ENCODE measurements around the gene MOXD1.

MOXD1 gene

GRCh38 chr6:132259070-132259469 lies 142.2 kb downstream of the MOXD1 start:
- no peaks in the 10 kb centered on the region for H3K4me1 ChIP-seq (ENCODE audit: control insufficient read depth, insufficient read depth, low read length, poor library complexity, severe bottlenecking)
- H3K9me3 ChIP-seq (ENCODE audit: control insufficient read depth, low read length) = peaks cover 1% of the 10 kb centered on the region
- no peak overlapping the region for H3K27ac ChIP-seq (ENCODE audit: low read depth, low read length, severe bottlenecking)
- 40 to 89% methylated on average over 1 of the region's 2 CpGs for WGBS, 2 experiments (ENCODE audit: insufficient coverage in 2 of 2)
- no peaks in the 10 kb centered on the region for H3K36me3 ChIP-seq (ENCODE audit: control insufficient read depth, insufficient read depth, low read length)
- H3K4me3 ChIP-seq (ENCODE audit: extremely low read depth, insufficient read depth, low read length, poor library complexity, severe bottlenecking) = no peak overlapping the region

- Histone ChIP-seq H3K9me3 (ENCODE audit: control insufficient read depth, low read length) (peaks cover 5% of the 10 kb centered on the region), H3K27ac (ENCODE audit: low read depth, low read length, severe bottlenecking) (no peak overlapping the region), H3K36me3 (ENCODE audit: control insufficient read depth, insufficient read depth, low read length) (no peaks in the 10 kb centered on the region), H3K4me1 (ENCODE audit: control insufficient read depth, insufficient read depth, low read length, poor library complexity, severe bottlenecking) (no peaks in the 10 kb centered on the region), H3K4me3 (ENCODE audit: extremely low read depth, insufficient read depth, low read length, poor library complexity, severe bottlenecking) (no peak overlapping the region)
- no CpG with 5 or more reads among the region's 1 CpG for WGBS, 2 experiments (ENCODE audit: insufficient coverage in 2 of 2)
These were observed 143.7 kb downstream of the MOXD1 start for GRCh38 chr6:132257561-132257960.

- no peaks in the 10 kb centered on the region for H3K36me3 ChIP-seq (ENCODE audit: control insufficient read depth, insufficient read depth, low read length)
- no peak overlapping the region for H3K4me3 ChIP-seq (ENCODE audit: extremely low read depth, insufficient read depth, low read length, poor library complexity, severe bottlenecking)
- no peak overlapping the region for H3K27ac ChIP-seq (ENCODE audit: low read depth, low read length, severe bottlenecking)
- H3K4me1 ChIP-seq (ENCODE audit: control insufficient read depth, insufficient read depth, low read length, poor library complexity, severe bottlenecking) = no peaks in the 10 kb centered on the region
- H3K9me3 ChIP-seq (ENCODE audit: control insufficient read depth, low read length) = peaks cover 13% of the 10 kb centered on the region
- WGBS, 2 experiments (ENCODE audit: insufficient coverage in 2 of 2) = no CpG with 5 or more reads among the region's 1 CpG
These were observed 144.8 kb downstream of the MOXD1 start for GRCh38 chr6:132256457-132256856.

GRCh38 chr6:132253906-132254305 lies 147.4 kb downstream of the MOXD1 start:
- Histone ChIP-seq H3K4me3 (ENCODE audit: extremely low read depth, insufficient read depth, low read length, poor library complexity, severe bottlenecking) (no peak overlapping the region), H3K36me3 (ENCODE audit: control insufficient read depth, insufficient read depth, low read length) (no peaks in the 10 kb centered on the region), H3K9me3 (ENCODE audit: control insufficient read depth, low read length) (peaks cover 13% of the 10 kb centered on the region), H3K27ac (ENCODE audit: low read depth, low read length, severe bottlenecking) (no peak overlapping the region), H3K4me1 (ENCODE audit: control insufficient read depth, insufficient read depth, low read length, poor library complexity, severe bottlenecking) (no peaks in the 10 kb centered on the region)

- H3K36me3 ChIP-seq (ENCODE audit: control insufficient read depth, insufficient read depth, low read length) = no peaks in the 10 kb centered on the region
- H3K4me1 ChIP-seq (ENCODE audit: control insufficient read depth, insufficient read depth, low read length, poor library complexity, severe bottlenecking) = no peaks in the 10 kb centered on the region
- no peak overlapping the region for H3K4me3 ChIP-seq (ENCODE audit: extremely low read depth, insufficient read depth, low read length, poor library complexity, severe bottlenecking)
- WGBS, 2 experiments (ENCODE audit: insufficient coverage in 2 of 2) = 100% methylated on average over 1 of the region's 2 CpGs; no CpG with 5 or more reads in 1 of the 2 experiments
- peaks cover 13% of the 10 kb centered on the region for H3K9me3 ChIP-seq (ENCODE audit: control insufficient read depth, low read length)
- H3K27ac ChIP-seq (ENCODE audit: low read depth, low read length, severe bottlenecking) = no peak overlapping the region
These were observed 148.1 kb downstream of the MOXD1 start for GRCh38 chr6:132253211-132253610.

- Histone ChIP-seq H3K4me3 (ENCODE audit: extremely low read depth, insufficient read depth, low read length, poor library complexity, severe bottlenecking) (no peak overlapping the region), H3K36me3 (ENCODE audit: control insufficient read depth, insufficient read depth, low read length) (no peaks in the 10 kb centered on the region), H3K27ac (ENCODE audit: low read depth, low read length, severe bottlenecking) (no peak overlapping the region), H3K4me1 (ENCODE audit: control insufficient read depth, insufficient read depth, low read length, poor library complexity, severe bottlenecking) (no peaks in the 10 kb centered on the region), H3K9me3 (ENCODE audit: control insufficient read depth, low read length) (peaks cover 13% of the 10 kb centered on the region)
- 75 to 85% methylated on average over 4 of the region's 4 CpGs for WGBS, 2 experiments (ENCODE audit: insufficient coverage in 2 of 2)
These were observed 149.2 kb downstream of the MOXD1 start for GRCh38 chr6:132252113-132252512.

GRCh38 chr6:132251711-132252110 lies 149.6 kb downstream of the MOXD1 start:
- Histone ChIP-seq H3K4me1 (ENCODE audit: control insufficient read depth, insufficient read depth, low read length, poor library complexity, severe bottlenecking) (no peaks in the 10 kb centered on the region), H3K27ac (ENCODE audit: low read depth, low read length, severe bottlenecking) (no peak overlapping the region), H3K9me3 (ENCODE audit: control insufficient read depth, low read length) (peaks cover 13% of the 10 kb centered on the region), H3K4me3 (ENCODE audit: extremely low read depth, insufficient read depth, low read length, poor library complexity, severe bottlenecking) (no peak overlapping the region), H3K36me3 (ENCODE audit: control insufficient read depth, insufficient read depth, low read length) (no peaks in the 10 kb centered on the region)

GRCh38 chr6:132247381-132248159 lies 153.7 kb downstream of the MOXD1 start:
- H3K4me1 ChIP-seq (ENCODE audit: control insufficient read depth, insufficient read depth, low read length, poor library complexity, severe bottlenecking) = no peaks in the 10 kb centered on the region
- H3K27ac ChIP-seq (ENCODE audit: low read depth, low read length, severe bottlenecking) = no peak overlapping the region
- H3K4me3 ChIP-seq (ENCODE audit: extremely low read depth, insufficient read depth, low read length, poor library complexity, severe bottlenecking) = no peak overlapping the region
- H3K36me3 ChIP-seq (ENCODE audit: control insufficient read depth, insufficient read depth, low read length) = no peaks in the 10 kb centered on the region
- WGBS, 2 experiments (ENCODE audit: insufficient coverage in 2 of 2) = 89 to 93% methylated on average over 3 to 4 of the region's 7 CpGs
- peaks cover 8% of the 10 kb centered on the region for H3K9me3 ChIP-seq (ENCODE audit: control insufficient read depth, low read length)

GRCh38 chr6:132246632-132247270 lies 154.5 kb downstream of the MOXD1 start:
- H3K4me3 ChIP-seq (ENCODE audit: extremely low read depth, insufficient read depth, low read length, poor library complexity, severe bottlenecking) = no peak overlapping the region
- H3K27ac ChIP-seq (ENCODE audit: low read depth, low read length, severe bottlenecking) = no peak overlapping the region
- no peaks in the 10 kb centered on the region for H3K36me3 ChIP-seq (ENCODE audit: control insufficient read depth, insufficient read depth, low read length)
- peaks cover under 1% of the 10 kb centered on the region for H3K9me3 ChIP-seq (ENCODE audit: control insufficient read depth, low read length)
- 94 to 95% methylated on average over 5 to 7 of the region's 16 CpGs for WGBS, 2 experiments (ENCODE audit: insufficient coverage in 2 of 2)
- H3K4me1 ChIP-seq (ENCODE audit: control insufficient read depth, insufficient read depth, low read length, poor library complexity, severe bottlenecking) = no peaks in the 10 kb centered on the region

GRCh38 chr6:132246120-132246617 lies 155.1 kb downstream of the MOXD1 start:
- H3K4me1 ChIP-seq (ENCODE audit: control insufficient read depth, insufficient read depth, low read length, poor library complexity, severe bottlenecking) = no peaks in the 10 kb centered on the region
- no peaks in the 10 kb centered on the region for H3K9me3 ChIP-seq (ENCODE audit: control insufficient read depth, low read length)
- no CpG with 5 or more reads among the region's 2 CpGs for WGBS, 2 experiments (ENCODE audit: insufficient coverage in 2 of 2)
- no peak overlapping the region for H3K27ac ChIP-seq (ENCODE audit: low read depth, low read length, severe bottlenecking)
- H3K4me3 ChIP-seq (ENCODE audit: extremely low read depth, insufficient read depth, low read length, poor library complexity, severe bottlenecking) = no peak overlapping the region
- no peaks in the 10 kb centered on the region for H3K36me3 ChIP-seq (ENCODE audit: control insufficient read depth, insufficient read depth, low read length)
